K562 (cell line): Measurements from ENCODE around the gene CCDC187. TPM values are rescaled to one million over a fixed set of nuclear protein-coding genes. Genes with fewer than 3 reads are reported as not detected.

Experiments used
- ATAC-seq: fragments of 200-7000 bp; cut with Tn5 transposase; 3 replicates; pipeline ENCODE4 v1.9.1; 2020; ENCODE audit warnings: moderate library complexity
- BruUV-seq: library from RNA; stranded (reverse); fragments of 400-500 nt; replicated peaks from 2 replicates; lab custom pipeline; 2021; lab: Mats Ljungman, UMichigan
- CTCF ChIA-PET: fragments of 300-600 bp; formaldehyde crosslinking; extraction: SDS; loops from one replicate; lab custom pipeline; 2021; ENCODE audit warnings: low intra/inter-chr PET ratio; lab: Yijun Ruan, JAX
- POLR2A ChIA-PET: fragments of 300-600, 350-650 bp; sonication (Branson Sonifier 250); formaldehyde crosslinking; extraction: SDS; loops from one replicate; lab custom pipeline; 2021; ENCODE audit warnings: antibody characterized with exemption, inconsistent platforms; lab: Yijun Ruan, JAX
- DNase-seq, 4 experiments: peaks; one replicate each; pipeline versions ENCODE4 v3.0.0 to v3.0.0-alpha.2; 2011 to 2018; ENCODE audit warnings: low spot score in 3 of 4, mixed read lengths in 3 of 4; ENCODE audit errors: extremely low read depth in 1 of 4
- FAIRE-seq: peaks from 2 replicates; lab custom pipeline; 2011; peaks lifted over from hg19 to GRCh38; lab: Jason Lieb, UNC
- H2AFZ ChIP-seq: 2 replicates; pipeline ENCODE4 v1.6.0; 2011; ENCODE audit warnings: low read depth, low read length, control low read depth, inconsistent platforms
- H3K27ac ChIP-seq: fragments of 200-600 bp; 3 replicates; pipeline ENCODE4 v1.8.0; 2011; ENCODE audit warnings: low read depth, mild to moderate bottlenecking, control low read depth, inconsistent platforms, low read length, moderate library complexity, mixed read lengths; ENCODE audit errors: extremely low read depth
- H3K27me3 ChIP-seq, 2 experiments: fragments of 300-600 bp in 1 of 2; 2 replicates in 1 of 2; 3 replicates in 1 of 2; pipeline versions ENCODE4 v1.6.0 to v1.8.0; 2011; ENCODE audit warnings: inconsistent platforms in 2 of 2, low read length in 2 of 2, mild to moderate bottlenecking in 1 of 2, mixed read lengths in 1 of 2, moderate library complexity in 1 of 2; ENCODE audit not compliant: control insufficient read depth in 2 of 2, insufficient read depth in 2 of 2
- H3K36me3 ChIP-seq: fragments of 300-600 bp; 3 replicates; pipeline ENCODE4 v1.8.0; 2011; ENCODE audit warnings: mild to moderate bottlenecking, low read length, inconsistent platforms; ENCODE audit not compliant: control insufficient read depth, insufficient read depth
- H3K4me1 ChIP-seq, 2 experiments: fragments of 200-600 bp in 1 of 2; replicated peaks in 1 of 2; 2 replicates in 1 of 2; 3 replicates in 1 of 2; pipeline versions ENCODE4 v1.5.1 to v1.8.0; 2011; ENCODE audit warnings: inconsistent platforms in 2 of 2, low read length in 2 of 2, mild to moderate bottlenecking in 1 of 2, mixed read lengths in 1 of 2, moderate library complexity in 1 of 2; ENCODE audit not compliant: control insufficient read depth in 2 of 2, insufficient read depth in 2 of 2
- H3K4me2 ChIP-seq: 2 replicates; pipeline ENCODE4 v1.6.1; 2011; ENCODE audit warnings: low read length, control low read depth, inconsistent platforms, mixed read lengths; ENCODE audit not compliant: insufficient read depth
- H3K4me3 ChIP-seq: fragments of 200-600 bp; sonication (generic), shearing (Covaris generic); 2 replicates; pipeline ENCODE4 v1.5.1; 2016; ENCODE audit warnings: control low read depth, inconsistent platforms
- H3K79me2 ChIP-seq: fragments of 200-600 bp; 3 replicates; pipeline ENCODE4 v1.8.0; 2011; ENCODE audit warnings: low read length, inconsistent platforms; ENCODE audit not compliant: control insufficient read depth, insufficient read depth
- H3K9ac ChIP-seq, 2 experiments: 2 replicates each; pipeline versions ENCODE4 v1.6.0 to v1.6.1; 2011; ENCODE audit warnings: low read depth in 2 of 2, low read length in 2 of 2, control low read depth in 1 of 2, inconsistent platforms in 1 of 2, mild to moderate bottlenecking in 1 of 2, mixed read lengths in 1 of 2; ENCODE audit not compliant: insufficient read depth in 1 of 2
- H3K9me1 ChIP-seq: one replicate; pipeline ENCODE4 v1.6.0; 2011; ENCODE audit warnings: inconsistent platforms, mild to moderate bottlenecking, low read length, moderate library complexity; ENCODE audit not compliant: control insufficient read depth, insufficient read depth
- H3K9me3 ChIP-seq: replicated peaks from 2 replicates; pipeline ENCODE4 v1.5.1; 2011; ENCODE audit warnings: low read depth, low read length, inconsistent platforms; ENCODE audit not compliant: control insufficient read depth, insufficient read depth
- H4K20me1 ChIP-seq: replicated peaks from 2 replicates; pipeline ENCODE4 v1.6.1; 2011; ENCODE audit warnings: low read length, inconsistent platforms, mixed read lengths; ENCODE audit not compliant: control insufficient read depth, insufficient read depth
- CEBPG ChIP-seq, 3 experiments: fragments of 200-800 bp in 1 of 3; sonication (Bioruptor generic) in 1 of 3; sonication (generic) in 1 of 3; formaldehyde crosslinking in 1 of 3; IDR thresholded peaks in 2 of 3; conservative IDR thresholded peaks in 1 of 3; 2 replicates each; pipeline versions ENCODE4 v1.6.1 to v1.8.0; 2016 to 2022; ENCODE audit warnings: missing compliant biosample characterization in 2 of 3, missing genetic modification characterization in 2 of 3, mild to moderate bottlenecking in 1 of 3, missing genetic modification reagents in 1 of 3
- ELF1 ChIP-seq: fragments of 200-800 bp; sonication (Bioruptor generic); IDR thresholded peaks from 2 replicates; pipeline ENCODE4 v1.6.1; 2016; ENCODE audit warnings: missing genetic modification characterization, missing compliant biosample characterization
- HNRNPLL ChIP-seq: fragments of 200-400 bp; formaldehyde crosslinking; IDR thresholded peaks from 2 replicates; pipeline ENCODE4 v1.6.1; 2017; ENCODE audit warnings: low read length, low read depth, mild to moderate bottlenecking; ENCODE audit not compliant: poor library complexity, severe bottlenecking
- IRF1 ChIP-seq: sonication (generic); formaldehyde crosslinking; IDR thresholded peaks from 2 replicates; pipeline ENCODE4 v1.8.0; 2022; ENCODE audit warnings: missing genetic modification reagents, mild to moderate bottlenecking, borderline replicate concordance
- MAFG ChIP-seq: fragments of 450-650 bp; conservative IDR thresholded peaks from 2 replicates; pipeline ENCODE4 v1.6.1; 2016; ENCODE audit warnings: missing genetic modification characterization, missing compliant biosample characterization
- MYBL2 ChIP-seq, 2 experiments: fragments of 450-650 bp in 1 of 2; sonication (generic) in 1 of 2; formaldehyde crosslinking in 1 of 2; IDR thresholded peaks; 2 replicates each; pipeline versions ENCODE4 v1.6.1 to v1.8.1; 2017 to 2022; ENCODE audit warnings: borderline replicate concordance in 1 of 2, inconsistent platforms in 1 of 2, low read depth in 1 of 2, mild to moderate bottlenecking in 1 of 2, missing genetic modification reagents in 1 of 2, moderate library complexity in 1 of 2
- NCOA6 ChIP-seq: fragments of 450-650 bp; IDR thresholded peaks from 2 replicates; pipeline ENCODE4 v1.6.1; 2017; ENCODE audit warnings: mild to moderate bottlenecking
- NCOR1 ChIP-seq: fragments of 450-650 bp; IDR thresholded peaks from 2 replicates; pipeline ENCODE4 v1.6.1; 2016; ENCODE audit warnings: mild to moderate bottlenecking, moderate library complexity
- PTTG1 ChIP-seq: fragments of 450-650 bp; IDR thresholded peaks from 2 replicates; pipeline ENCODE4 v1.6.1; 2016; ENCODE audit warnings: low read depth, mild to moderate bottlenecking, missing genetic modification characterization, missing compliant biosample characterization
- PURB ChIP-seq: sonication (generic); formaldehyde crosslinking; IDR thresholded peaks from 2 replicates; pipeline ENCODE4 v1.9.0; 2021; ENCODE audit warnings: low read depth, mild to moderate bottlenecking, missing genetic modification reagents
- RB1 ChIP-seq: fragments of 450-650 bp; IDR thresholded peaks from 2 replicates; pipeline ENCODE4 v1.6.1; 2017; ENCODE audit warnings: low read depth, mild to moderate bottlenecking
- RBM15 ChIP-seq: fragments of 200-400 bp; formaldehyde crosslinking; IDR thresholded peaks from 2 replicates; pipeline ENCODE4 v1.6.1; 2018; ENCODE audit warnings: mild to moderate bottlenecking, low read length, moderate library complexity; ENCODE audit not compliant: insufficient read depth
- USF1 ChIP-seq: sonication (generic); formaldehyde crosslinking; IDR thresholded peaks from 2 replicates; pipeline ENCODE4 v1.9.0; 2022; ENCODE audit warnings: mild to moderate bottlenecking, missing genetic modification reagents
- ZKSCAN8 ChIP-seq: fragments of 200-800 bp; sonication (Bioruptor generic); IDR thresholded peaks from 2 replicates; pipeline ENCODE4 v1.6.1; 2016; ENCODE audit warnings: missing genetic modification characterization, missing compliant biosample characterization
- ZNF277 ChIP-seq: fragments of 250-450 bp; sonication (Bioruptor Pico); IDR thresholded peaks from 2 replicates; pipeline ENCODE4 v1.8.0; 2022; ENCODE audit warnings: inconsistent platforms, mild to moderate bottlenecking, moderate library complexity, borderline replicate concordance
- ZNF280B ChIP-seq: fragments of 250-450 bp; sonication (Bioruptor Pico); IDR thresholded peaks from 2 replicates; pipeline ENCODE4 v1.5.1; 2021; ENCODE audit warnings: mild to moderate bottlenecking
- WGBS: fragments of 100-300 bp; shearing (Covaris generic); methylation state at CpG from one replicate; pipeline ENCODE4 v1.1.6; 2016; ENCODE audit warnings: low coverage, mixed read lengths; ENCODE audit not compliant: insufficient coverage; ENCODE audit errors: missing lambda C conversion rate; 5-methylcytosine and 5-hydroxymethylcytosine counted together
- in situ Hi-C: fragments of 300-500 bp; cut with MboI; formaldehyde crosslinking; loops from 4 replicates; pipeline ENCODE4 v1.15.0; 2018; ENCODE audit warnings: inconsistent platforms, mixed read lengths
- intact Hi-C: fragments of 100-400 bp; cut with micrococcal nuclease; formaldehyde crosslinking; loops from 2 replicates; pipeline ENCODE4 v1.14.2; 2022
- polyA plus RNA-seq, 8 experiments: library from polyadenylated mRNA; depleted of rRNA in 4 of 8; stranded (reverse) in 5 of 8; unstranded in 3 of 8; fragments of >200 nt; fragmentation: Nextera tagmentation in 2 of 8; fragmentation: Illumina TruSeq in 1 of 8; extraction: Ambion mirVana in 2 of 8; extraction: Trizol in 1 of 8; gene quantifications; 2 replicates each; pipeline versions ENCODE4 v1.2.1 to v1.2.3, GENCODE V29; 2011 to 2014; ENCODE audit warnings: inconsistent platforms in 1 of 8, missing spikeins in 1 of 8
- total RNA-seq, 7 experiments: library from RNA; depleted of rRNA in 6 of 7; stranded (reverse); fragments of >200 nt in 6 of 7; fragmentation: Illumina TruSeq in 2 of 7; extraction: Trizol in 2 of 7; gene quantifications; 2 replicates each; pipeline versions ENCODE4 v1.2.1 to v1.2.3, GENCODE V29; 2011 to 2021; ENCODE audit warnings: low replicate concordance in 1 of 7

CCDC187 gene
- total and polyA plus RNA-seq, 9 of the 15 experiments (the other 6 are each of a cell fraction or from before 2014, with no cell fraction given), result not detected

GRCh38 chr9:136292591-136293448 lies 11.1 kb downstream of the CCDC187 start:
- FAIRE-seq, result no peak
- intact Hi-C loops (no loop called here), in situ Hi-C loops (no loop called here)
- H2AFZ ChIP-seq, result no peak overlapping the region
- peaks cover 0 to 55% of the 10 kb centered on the region in 2 experiments; a peak in 2 of 5 replicates for H3K4me1 ChIP-seq
- ATAC-seq, result no peak
- POLR2A ChIA-PET, result interaction anchor here (0.6 to 0.7 kb wide), 2 partner anchors 13 to 111 kb away, joined by 3 read pairs; no protein-coding TSS in a partner anchor
- no TSS peak for BruUV-seq
- no peak overlapping the region for H3K27ac ChIP-seq
- H3K36me3 ChIP-seq, result no peaks in the 10 kb centered on the region
- peaks cover 15 to 52% of the 10 kb centered on the region in 2 experiments; a peak in 4 of 5 replicates for H3K27me3 ChIP-seq
- no peaks in the 10 kb centered on the region for H3K79me2 ChIP-seq
- H3K9ac ChIP-seq, result no peak overlapping the region
- CTCF ChIA-PET, result no interaction called here
- peaks cover 13% of the 10 kb centered on the region for H3K9me3 ChIP-seq
- no peak overlapping the region for H3K4me2 ChIP-seq
- no peaks in the 10 kb centered on the region for H3K9me1 ChIP-seq
- H4K20me1 ChIP-seq, result peaks cover 7% of the 10 kb centered on the region
- WGBS, result 48% methylated on average over 20 of the region's 34 CpGs
- DNase-seq, result no peak
- no peak overlapping the region for H3K4me3 ChIP-seq
- TF ChIP-seq CEBPG (CRISPR knock-in tag; IDR thresholded peaks at IDR 0.05) (no peak), CEBPG (tag; conservative IDR thresholded peaks at IDR 0.05 in 1 of 2, IDR thresholded peaks at IDR 0.05 in 1 of 2) (no peak), IRF1 (CRISPR knock-in tag) (no peak), NCOA6 (no peak), ZNF280B (CRISPR knock-in tag) (no peak), RB1 (no peak), MAFG (tag) (no peak), ZKSCAN8 (CRISPR knock-in tag) (no peak), MYBL2 (IDR thresholded peaks at IDR 0.05; ENCODE audit: low read depth) (no peak), MYBL2 (CRISPR knock-in tag; IDR thresholded peaks at IDR 0.05; ENCODE audit: borderline replicate concordance) (no peak), PTTG1 (no peak), NCOR1 (no peak), ELF1 (tag) (no peak), USF1 (CRISPR knock-in tag) (peak; percentile 74), ZNF277 (CRISPR knock-in tag) (no peak), HNRNPLL (no peak), PURB (CRISPR knock-in tag) (no peak), RBM15 (no peak)
